Dermis microvascular lymphatic vessel endothelial cell (primary cell): ENCODE measurements around the gene SLC1A2. TPM values are rescaled to one million over a fixed set of nuclear protein-coding genes. Genes with fewer than 3 reads are reported as not detected.

Experiments
- DNase-seq, 2 donors: peaks; one replicate each; pipeline versions ENCODE4 v3.0.0 to v3.0.0-alpha.2; 2010; ENCODE audit warnings: low read depth in 2 of 2
- total RNA-seq: library from RNA; depleted of rRNA; stranded (reverse); fragments of >200 nt; gene quantifications from 2 replicates; pipeline ENCODE4 v1.2.1, GENCODE V29; 2014

The SLC1A2 gene
- total RNA-seq, 1 donor from 2014 or later = not detected

DNA sequence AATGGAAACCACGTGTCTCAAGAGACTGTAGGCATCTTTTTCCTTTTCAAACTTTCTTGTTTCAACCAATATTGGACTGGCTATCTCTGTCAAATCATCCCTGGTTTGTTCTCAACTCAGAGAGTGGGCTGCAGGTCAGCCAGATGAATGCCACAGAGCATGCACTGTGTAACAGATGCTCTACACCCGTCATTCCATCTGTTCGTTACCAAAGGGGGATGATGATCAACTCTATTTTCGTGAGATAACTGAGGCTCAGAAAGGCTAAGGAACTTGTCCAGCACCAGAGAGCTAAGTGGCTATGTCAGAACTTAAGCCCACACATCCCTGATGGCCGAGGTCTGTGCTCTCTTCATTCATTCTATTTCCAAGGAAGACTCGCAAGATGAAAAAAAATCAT is 42.1 kb downstream of the SLC1A2 start:
- DNase-seq = no peak

DNA sequence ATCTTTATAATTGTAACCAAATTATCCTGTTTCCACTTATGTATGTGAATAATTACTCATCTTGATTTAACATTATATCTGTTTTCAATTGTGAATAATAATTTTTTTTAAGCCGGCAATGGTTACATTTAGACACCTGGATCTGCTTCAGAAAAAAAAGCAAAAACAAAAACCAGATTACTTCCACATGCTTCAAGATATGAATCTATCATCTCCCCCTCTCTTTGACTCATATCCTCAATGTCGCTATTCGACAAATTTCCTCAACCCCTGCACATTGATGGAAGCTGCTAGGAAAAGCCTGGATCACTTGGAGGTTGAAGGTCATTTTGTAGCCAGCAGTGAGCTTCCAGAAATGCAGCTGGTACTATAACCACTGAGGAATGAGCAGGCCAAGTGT is 42.7 kb downstream of the SLC1A2 start:
- peak in 1 of 2 donors; percentile 9 for DNase-seq

DNA sequence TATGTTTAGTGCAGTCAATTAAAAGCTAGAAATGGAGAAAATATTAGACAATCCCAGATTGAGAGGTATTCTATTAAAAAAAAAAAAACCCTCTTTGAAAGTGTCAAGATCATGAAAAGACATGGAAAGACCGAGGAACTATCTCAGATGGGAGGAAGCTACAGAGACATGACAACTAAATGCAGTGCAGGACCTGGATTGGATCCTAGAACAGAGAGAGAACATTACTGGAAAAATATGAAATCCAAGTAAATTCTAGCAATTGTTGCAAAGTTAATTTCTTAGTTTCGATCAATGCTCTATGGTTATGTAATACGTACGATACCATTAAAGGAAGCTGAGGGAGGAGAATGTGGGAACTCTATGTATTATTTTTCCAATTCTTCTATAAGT is 43.2 kb downstream of the SLC1A2 start:
- DNase-seq = no peak

DNA sequence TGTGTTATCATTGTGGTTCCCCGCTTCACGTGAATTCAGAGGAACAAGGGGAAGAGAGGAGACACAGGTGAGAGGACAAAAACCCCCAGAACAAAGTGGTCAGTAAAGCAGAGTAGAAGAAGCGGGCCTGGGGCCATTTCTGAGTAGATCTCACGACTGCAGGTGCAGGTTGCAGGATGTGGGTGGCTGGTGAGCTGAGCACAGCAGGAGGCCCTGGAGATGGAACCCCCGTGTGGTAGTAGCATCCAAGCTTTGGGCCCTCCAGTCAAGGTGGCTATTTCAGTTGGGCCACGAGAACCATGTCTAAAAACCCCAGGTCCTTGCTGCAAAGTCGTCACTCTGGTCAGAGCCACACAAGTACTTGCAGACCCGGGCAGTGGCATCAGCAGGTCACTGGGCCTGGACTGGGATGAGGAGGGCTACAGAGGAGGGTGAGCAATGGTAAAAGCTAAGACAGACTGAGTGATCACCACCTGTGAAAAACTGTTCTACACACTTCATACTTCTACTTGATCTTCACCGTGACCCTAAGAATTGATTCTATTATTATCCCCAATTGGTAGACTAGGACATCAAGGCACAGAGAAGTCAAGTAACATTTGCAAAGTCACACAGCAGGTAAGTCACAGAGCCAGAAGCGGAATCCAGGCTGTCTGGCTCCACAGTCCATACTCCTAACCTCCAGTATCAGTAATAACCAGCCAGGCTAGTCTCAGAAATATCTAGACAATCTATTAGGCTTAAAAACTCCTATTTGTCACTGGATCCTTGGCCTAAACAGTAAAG is 43.8 kb downstream of the SLC1A2 start:
- DNase-seq = no peak

DNA sequence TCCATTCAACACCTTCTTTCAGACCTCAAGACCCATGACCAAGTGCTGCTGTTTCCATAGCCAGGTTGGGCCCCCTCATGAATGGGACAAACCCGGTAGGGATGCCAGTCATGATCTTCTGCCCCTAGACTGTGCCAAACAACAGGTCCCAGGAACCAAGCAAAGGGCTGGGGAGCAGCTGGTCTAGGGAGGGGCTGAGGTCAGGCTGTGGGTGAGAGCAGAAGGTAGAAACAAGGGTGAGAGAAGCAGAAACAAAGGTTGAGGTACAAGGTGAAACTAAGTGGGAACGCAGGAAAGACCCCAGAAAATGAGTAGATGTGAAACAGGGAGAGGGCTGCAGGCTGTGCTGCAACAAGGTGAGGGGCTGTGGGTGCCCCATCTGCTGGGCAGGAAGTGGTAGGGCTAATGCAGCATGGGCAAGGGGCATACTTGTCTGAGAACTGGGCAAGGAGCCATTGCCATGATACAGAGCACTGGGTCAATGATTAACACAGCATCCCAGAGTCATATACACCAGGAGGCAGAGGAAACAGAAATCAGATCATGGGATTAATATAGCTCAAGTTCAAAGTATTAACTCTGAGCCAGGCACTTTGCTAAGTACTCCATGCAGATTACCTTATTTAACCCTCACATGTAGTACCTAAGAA is 45.9 kb downstream of the SLC1A2 start:
- DNase-seq = no peak

DNA sequence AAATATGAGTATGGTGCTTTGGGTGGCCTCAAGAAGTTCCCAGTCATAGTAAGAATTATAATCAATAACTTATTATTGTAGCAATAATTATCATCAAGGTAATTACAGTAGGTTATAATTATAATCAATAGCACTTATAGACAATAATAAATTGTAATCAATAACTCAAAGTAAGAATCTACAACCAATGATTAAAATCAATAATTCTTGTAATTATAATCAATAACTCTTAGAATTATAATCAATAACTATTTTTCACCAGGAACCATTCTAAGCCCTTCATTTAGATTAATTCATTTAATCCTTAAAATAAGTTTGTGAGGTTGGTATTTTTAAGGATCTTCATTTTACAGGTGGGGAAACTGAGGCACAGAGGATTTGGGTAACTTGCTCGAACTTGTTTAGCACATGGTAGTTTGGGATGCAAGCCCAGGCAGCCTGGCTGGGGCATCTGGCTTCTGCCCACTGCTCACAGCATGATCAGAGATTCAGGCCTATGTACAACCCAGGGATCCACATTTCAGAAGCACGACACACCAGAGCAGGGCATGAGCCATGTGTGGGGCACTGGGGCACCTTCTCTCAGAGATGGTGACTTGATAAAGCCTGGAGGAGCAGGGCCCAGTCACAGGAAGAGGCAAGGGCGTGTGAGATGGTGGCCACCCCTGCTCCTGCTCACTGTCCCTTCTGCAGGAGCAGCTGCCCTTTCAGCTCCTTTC is 46.6 kb downstream of the SLC1A2 start:
- no peak for DNase-seq

DNA sequence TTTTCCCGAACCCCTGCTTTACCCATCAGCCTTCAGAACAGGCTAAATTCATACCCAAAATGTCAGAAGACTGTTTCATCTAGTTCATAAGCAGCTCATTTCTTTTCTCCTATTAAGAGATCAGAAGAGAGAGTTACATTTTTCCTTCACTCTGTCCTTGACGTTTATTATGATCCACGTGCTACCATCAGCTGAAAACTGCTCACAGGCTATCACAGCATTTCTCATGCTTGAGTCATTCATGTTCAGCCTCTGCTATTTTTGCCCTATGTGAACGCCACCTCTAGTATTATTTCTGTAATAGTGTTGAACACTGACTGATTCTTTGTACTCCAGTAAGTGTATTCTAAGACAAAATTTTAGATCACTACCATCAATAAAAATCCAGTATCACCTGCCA is 51.9 kb downstream of the SLC1A2 start:
- DNase-seq = no peak

DNA sequence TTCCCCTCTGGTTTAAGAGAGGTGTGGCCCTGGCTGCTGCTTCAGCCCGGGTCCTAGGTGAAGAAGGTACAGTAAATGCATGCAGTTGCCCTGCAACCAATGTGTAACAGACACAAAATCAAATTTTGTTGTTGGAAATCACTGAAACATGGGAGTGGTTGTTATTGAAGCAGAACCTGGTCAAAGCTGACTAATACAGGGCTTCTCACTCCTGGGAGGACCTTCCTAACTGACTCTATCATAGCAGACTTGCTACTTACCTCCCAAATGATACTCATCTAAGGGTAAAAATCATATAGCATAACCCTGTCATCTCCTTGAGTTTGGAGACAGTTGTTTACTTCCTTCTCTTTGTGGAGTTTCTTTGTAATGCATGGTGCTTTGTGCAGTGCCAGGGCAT is 52.6 kb downstream of the SLC1A2 start:
- no peak for DNase-seq

DNA sequence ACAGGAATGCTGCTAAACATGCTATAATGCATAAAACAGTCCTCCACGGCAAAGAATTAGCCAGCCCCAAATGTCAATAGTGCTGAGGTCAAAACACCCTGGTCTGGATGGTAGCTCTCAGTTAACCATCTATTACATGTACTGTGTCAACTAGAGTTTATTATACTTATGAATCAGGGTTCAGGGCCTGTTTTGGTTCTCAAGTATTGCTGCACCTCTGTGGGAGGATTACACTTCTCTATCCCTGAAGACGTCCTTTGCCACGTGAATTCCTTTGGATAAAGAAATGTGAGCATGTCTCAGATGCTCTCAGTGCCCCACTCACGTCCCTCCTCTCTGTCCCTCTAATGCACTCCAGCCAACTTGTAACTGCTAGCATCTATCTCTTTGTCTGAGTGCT is 53.4 kb downstream of the SLC1A2 start:
- DNase-seq = no peak

DNA sequence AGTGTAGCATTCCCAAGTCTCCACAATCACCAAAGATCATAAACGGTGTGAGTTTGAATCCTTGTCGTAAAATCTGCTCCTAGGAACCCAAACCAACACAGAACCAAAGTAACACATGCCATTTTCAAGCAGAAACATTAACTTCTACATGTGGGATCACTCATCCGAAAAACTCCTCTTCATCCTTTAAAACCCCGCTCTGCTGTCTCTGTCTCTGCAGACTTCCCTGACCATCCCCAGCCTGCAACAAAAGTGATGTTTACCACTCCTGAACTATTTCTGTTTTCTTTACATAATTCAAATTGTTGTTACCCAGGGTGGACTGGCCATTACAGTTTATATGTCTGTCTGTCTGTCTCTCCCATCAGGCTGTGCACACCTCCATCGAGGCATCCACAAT is 54.0 kb downstream of the SLC1A2 start:
- DNase-seq = no peak

DNA sequence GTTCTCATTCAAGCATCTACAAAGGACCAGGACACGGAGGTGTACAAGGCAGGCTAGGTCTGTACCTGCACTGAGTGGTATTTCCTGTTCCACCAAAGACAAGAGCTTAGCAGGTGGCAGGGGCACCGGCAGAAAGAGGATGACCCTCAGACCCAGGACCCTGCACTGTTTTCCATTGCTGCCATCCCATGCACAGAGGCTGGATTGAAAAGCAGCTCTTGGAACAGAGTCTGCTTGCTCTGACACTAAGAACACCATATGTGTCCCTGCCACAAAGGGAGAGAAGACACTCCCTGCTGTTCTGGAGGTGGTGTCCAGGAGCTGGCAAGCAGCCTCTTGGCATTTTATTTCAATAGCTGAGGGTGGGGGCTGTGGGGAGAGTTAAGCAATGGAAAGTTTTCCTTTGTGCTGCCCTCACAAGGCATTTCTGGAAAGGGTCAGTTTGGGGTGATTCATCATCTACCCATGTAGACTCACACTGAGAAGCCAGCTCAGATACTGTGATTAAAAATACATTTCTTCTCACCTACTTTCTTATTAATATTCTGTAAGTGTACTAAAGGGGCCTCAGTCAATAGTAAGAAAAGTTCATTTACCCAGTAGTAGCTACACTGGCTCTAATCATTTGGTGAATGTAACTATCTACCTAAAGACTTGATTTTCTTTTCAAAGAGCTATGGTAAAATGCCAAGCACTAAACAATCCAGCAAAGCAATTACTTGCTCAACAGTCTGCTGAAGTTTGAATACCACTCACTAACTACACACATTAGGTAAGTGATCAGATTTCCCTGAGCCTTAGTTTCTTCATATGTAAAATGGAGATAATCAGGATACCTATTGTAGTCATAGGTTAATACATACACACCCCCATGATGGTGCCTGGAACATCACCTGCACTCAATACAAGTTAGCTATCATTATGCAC is 55.2 kb downstream of the SLC1A2 start:
- DNase-seq = no peak

DNA sequence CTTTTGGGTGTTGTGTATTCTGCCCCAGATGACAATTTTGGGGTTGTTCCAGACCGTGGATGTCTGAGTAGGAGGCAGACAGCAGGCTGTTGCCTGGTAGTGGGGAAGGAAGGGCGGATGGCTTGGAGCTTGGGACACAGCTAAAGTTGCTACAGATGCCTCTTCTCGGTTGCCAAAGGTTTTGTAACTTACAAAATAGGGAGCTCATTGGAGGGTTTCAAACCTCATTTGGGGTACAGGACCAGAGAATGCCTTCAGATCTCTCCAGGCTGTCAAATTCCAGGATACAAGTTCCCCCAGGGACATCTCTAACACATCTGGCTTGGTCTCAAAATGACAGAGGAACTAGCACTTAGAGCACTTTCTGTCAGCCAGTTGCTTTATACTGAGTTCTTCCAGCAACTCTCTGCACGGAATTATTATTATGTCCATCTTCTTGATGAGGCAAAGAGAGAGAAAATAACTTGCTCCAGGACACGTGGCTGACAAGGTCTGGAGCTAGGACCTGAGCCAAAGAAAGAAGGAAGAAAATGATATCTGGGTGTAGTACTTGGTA is 56.0 kb downstream of the SLC1A2 start:
- DNase-seq = no peak

DNA sequence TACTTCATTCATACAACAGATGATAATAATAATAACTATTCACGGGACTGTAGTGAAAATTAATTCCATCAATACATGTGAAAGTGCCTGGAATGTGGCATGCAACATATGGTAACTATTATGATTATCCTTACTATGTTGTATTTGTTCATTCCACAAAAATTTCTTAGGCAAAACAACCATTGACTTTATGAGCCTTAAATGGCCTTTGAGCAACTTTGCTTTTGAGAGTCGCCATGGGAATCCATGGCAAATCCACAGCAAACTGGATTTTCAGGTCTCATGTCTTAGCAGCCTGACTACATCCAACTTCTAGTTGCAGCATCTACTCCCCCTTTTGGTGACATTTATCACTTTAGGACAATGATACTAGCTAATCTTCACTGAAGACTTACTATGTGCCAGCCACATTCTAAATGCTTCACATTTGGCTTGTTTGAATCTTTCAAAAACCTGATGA is 56.8 kb downstream of the SLC1A2 start:
- no peak for DNase-seq

DNA sequence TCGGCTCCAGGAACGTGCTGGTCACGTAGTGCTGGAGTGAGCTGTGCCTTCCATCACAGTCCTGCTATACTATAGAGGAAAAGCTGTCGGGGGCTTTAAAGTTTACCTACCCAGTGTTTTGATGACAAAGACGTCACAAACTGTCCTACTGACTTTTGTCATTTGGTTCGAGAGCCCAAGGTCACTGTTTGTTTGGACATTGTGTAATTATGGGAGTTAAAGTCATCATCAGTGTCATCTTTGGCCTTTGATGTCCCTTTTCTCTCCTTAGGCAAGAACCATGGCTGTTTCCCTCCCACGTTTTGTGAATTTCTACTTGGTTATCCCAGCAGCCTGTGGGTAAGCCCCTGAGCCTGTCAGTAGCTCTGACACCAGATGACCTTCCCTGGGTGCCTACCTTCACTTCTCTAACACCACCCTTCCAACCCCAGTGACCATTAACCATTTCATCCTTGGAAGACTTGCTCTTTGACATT is 59.3 kb downstream of the SLC1A2 start:
- no peak for DNase-seq

DNA sequence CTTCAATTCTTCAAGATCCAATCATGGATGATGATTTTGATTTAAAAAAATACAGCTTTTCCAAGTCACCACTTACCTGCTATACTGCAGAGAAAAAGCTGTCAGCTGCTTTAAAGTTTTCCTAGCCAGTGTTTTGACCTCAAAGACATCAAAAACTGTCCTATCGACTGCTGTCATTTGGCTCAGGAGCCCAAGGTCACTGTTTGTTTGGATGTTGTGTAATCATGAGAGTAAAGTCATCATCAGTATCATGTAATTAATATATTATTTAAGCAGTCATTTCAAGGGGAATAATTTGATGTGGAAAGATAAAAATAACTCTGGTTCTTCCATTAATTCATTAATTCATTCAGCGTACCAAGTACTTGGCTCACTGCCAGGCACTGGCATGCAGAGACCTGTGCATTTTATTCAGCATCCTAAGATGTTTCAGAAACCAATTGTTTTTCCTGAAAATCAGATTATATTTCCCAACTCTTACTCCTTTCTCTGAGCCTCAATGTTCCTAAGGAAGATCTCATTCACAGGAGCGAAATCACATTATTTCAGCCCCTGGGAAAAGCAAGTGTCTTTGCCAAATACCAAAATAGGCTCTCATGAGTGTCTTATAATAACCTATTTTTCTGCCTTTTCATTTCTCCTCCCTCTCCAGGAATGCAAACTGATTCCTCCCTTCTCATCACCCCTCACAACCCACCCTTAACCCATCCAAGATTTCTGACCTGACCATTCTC is 59.9 kb downstream of the SLC1A2 start:
- no peak for DNase-seq

DNA sequence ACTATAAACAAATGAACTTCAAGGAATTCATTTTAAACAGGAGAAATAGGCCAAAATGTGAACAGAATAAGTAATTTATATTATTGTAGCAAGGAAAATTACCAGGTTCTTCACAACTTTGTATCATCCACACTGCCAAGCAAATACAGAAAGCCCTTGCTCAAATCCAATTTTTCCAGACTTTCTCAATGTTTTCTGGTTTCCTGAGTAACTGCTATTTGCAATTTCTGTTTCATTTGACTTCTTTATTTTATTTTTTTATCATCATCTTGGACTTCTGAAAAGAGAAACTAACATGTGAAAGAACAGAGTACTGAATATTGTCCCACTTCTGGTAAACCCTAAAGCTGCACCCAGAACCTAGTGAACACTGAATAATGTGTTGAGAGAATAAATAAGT is 61.0 kb downstream of the SLC1A2 start:
- no peak for DNase-seq

DNA sequence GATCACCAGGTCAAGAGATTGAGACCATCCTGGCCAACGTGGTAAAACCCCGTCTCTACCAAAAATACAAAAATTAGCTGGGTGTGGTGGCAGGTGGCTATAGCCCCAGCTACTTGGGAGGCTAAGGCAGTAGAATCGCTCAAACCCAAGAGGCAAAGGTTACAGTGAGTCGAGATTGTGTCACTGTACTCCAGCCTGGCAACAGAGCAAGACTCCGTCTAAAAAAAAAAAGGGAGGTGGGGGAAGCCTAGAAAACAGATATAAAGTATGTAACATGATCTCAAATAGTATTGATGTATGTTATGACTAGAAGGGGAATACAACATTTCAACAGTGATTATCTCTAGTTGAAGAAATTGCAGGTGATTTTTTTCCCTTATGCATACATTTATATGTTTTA is 61.4 kb downstream of the SLC1A2 start:
- no peak for DNase-seq

DNA sequence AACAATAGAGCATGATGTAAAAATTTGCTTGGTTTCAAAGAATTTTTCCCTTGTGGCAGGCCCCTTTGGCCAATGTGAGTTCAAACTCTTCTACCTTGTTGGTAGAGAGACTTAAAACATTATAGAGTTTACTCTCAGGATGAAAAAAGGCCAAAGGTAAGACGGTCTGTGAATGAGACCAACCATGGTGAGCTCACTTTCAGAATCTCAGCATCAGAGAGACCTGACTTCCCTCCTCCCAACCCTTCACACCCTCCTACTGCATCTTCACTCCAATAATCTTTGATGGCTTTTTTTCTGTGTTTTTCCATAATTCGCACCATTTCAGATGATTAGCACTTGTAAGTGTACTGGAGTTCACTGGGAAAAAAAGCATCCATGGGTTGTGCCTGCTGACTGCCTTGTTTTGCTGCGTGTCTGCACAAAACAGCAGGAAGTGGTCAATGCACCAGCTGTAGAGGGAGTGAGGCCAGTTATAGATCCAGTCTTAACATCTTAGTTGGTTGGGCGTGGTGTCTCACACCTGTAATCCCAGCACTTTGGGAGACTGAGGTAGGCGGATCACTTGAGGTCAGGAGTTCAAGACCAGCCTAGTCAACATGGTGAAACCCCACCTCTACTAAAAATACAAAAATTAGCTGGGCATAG is 64.1 kb downstream of the SLC1A2 start:
- DNase-seq = no peak

DNA sequence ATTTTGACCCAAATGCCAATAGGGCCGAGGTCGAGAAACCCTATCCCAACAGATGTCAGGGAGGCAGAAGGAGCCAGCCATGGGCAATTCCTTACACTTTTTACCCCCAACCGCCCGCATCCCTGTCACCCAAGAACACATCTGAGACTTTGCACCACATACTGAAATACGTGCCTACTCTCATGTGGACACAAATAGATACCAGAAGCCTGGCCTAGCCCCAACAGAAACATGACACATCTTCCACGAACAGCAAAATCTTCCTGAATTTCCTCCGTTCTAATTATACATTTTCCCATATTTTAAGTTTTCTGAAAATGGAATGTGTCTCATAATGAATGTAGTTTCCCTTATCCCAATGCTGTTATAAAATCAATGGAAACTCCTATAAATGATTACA is 64.7 kb downstream of the SLC1A2 start:
- no peak for DNase-seq
